GM12865 (cell line): ENCODE data around the gene CMC2.
A peak's percentile ranks its signal among the peaks of the same experiment; 100 is the strongest.

Experiments used
- DNase-seq: peaks from one replicate; pipeline ENCODE4 v3.0.0; 2010; ENCODE audit warnings: low read depth
- H3K4me3 ChIP-seq: 2 replicates; pipeline ENCODE4 v1.5.1; 2011; ENCODE audit warnings: mild to moderate bottlenecking, low read depth, low read length, control low read depth
- CTCF ChIP-seq: IDR thresholded peaks from 2 replicates; pipeline ENCODE4 v1.5.1; 2011; ENCODE audit warnings: low read length, control low read depth, low read depth, inconsistent platforms; ENCODE audit not compliant: insufficient read depth; ENCODE audit errors: missing control alignments

Gene CMC2

DNA sequence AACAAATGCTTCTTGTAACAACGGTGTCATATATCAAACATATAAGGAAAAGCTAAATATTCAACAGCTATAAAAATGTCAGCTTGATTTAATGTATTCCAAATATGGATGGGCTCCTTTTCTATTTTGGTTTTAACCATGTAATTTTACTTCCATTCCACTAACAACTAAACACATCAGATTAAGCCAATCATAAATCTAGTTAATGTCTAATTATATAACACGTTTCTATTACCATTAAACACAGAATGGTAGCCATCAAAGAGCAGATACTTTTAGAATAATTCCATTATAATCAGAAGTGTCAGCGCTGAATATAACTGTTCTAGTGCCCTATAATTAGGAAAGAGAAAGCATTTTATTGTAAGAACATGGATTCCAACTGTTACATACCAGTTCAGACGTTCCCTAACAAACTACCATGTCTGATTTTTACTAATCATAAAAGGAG, 10.0 kb downstream of the CMC2 start:
- DNase-seq, result no peak
- TF ChIP-seq CTCF, result no peak
- peak overlapping the region; percentile 69 for H3K4me3 ChIP-seq

DNA sequence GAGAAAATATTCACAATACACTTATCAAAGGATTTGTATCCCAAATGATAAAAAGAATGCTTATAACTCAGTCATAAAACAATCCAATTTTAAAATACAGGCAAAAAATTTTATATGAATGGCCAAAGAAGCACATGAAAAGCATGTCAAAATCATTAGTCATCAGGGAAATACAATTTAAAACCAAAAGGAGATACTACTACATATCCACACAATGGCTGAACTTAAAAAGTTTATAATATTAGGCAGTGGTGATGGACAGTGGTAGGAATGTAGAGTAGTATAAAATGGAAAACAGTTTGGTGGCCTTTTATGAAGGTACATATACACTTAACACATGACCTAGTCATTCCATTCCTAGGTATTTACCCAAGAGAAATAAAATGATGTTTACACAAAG, 12.2 kb downstream of the CMC2 start:
- DNase-seq, result no peak
- no peak overlapping the region for H3K4me3 ChIP-seq
- TF ChIP-seq CTCF, result no peak

DNA sequence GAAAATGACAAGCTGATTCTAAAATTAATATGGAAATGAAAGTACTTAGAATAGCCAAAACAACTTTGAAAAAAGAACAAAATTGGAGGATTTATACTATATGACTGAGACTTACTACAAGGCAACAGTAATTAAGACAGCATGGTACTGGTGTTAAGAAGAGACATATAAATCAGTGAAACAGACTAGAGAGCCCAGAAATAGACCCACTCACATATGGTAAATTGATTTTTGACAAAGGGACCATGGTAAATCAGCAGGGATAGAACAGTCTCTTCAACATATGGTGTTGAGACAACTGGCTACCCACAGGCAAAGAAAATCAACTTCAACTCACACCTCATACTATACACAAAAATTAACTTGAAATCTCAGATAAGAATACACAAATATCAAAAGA, 12.9 kb downstream of the CMC2 start:
- DNase-seq, result no peak
- TF ChIP-seq CTCF, result no peak
- H3K4me3 ChIP-seq, result no peak overlapping the region

DNA sequence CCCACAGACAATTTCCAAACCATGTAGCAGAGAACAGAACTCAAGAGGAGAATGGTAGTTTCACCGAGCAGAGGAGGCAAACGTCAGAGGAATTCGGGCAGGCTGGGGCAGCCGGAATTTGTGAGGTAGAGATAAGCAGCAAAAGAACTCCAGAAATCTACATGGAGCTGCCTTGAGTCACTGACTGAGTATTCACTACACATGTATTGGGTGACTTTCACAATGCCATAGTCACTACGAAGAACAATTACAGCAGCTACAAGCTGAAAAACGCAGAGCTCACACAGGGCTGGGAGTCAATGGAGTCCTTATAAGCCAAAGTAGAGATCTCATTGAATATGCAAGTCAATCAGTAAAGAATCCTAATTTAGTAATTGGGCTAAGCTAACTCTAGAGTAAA, 13.4 kb downstream of the CMC2 start:
- no peak for DNase-seq
- H3K4me3 ChIP-seq, result no peak overlapping the region
- no peak for TF ChIP-seq CTCF

GRCh38 chr16:80992676-80993293, 13.9 kb downstream of the CMC2 start:
- DNase-seq, result no peak
- no peak overlapping the region for H3K4me3 ChIP-seq
- TF ChIP-seq CTCF, result no peak

DNA sequence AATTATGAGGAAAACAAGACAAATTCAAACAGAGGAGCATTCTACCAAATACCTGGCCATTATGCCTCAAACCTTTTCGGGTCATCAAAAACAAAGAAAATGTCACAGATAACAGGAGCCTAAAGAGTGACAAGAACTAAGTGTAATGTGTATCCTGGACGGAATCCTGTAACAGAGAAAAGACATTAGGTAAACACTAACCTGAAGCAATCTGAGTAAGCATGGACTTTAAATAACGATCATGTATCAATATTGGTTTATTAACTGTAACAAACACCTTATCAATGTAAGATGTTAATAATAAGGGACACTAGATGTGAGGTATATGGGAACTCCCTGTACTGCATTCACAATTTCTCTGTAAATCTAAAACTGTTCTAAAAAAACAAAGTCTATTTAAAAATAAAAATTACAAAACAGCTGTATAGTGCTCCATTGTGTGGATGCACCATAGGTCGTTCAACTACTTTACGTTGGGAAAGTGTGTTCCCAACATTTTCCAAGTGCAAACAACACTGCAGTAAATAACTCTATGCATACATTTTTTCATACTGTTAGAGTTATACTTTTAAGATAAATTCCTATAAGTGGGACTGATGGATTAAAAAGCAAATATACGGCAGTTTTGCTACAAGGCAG, 14.8 kb downstream of the CMC2 start:
- DNase-seq, result no peak
- no peak overlapping the region for H3K4me3 ChIP-seq
- no peak for TF ChIP-seq CTCF

DNA sequence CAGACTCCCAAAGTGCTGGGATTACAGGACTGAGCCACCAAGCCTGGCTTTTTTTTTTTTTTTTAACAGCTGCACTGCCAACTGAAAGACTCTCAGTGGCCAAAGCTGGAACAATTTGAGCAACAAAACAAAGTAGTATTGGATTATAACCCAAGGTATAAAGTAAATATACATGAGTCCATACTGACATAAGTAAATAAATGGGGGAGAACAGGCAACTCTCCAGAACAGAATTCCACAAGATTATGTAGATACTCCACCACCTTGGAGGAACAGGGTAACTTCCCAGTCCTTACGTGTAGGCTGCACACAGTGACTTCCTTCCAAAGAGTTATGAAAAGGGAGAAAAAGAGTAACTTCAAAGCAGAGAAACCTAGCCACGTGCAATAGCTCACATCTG, 15.7 kb downstream of the CMC2 start:
- TF ChIP-seq CTCF, result no peak
- no peak for DNase-seq
- H3K4me3 ChIP-seq, result no peak overlapping the region
